K562 (cell line): ENCODE results near the gene ZNF513. TPM values are rescaled to one million over a fixed set of nuclear protein-coding genes. Genes with fewer than 3 reads are reported as not detected.

Experiments used
- ATAC-seq: fragments of 200-7000 bp; cut with Tn5 transposase; 3 replicates; pipeline ENCODE4 v1.9.1; 2020; ENCODE audit warnings: moderate library complexity
- BruUV-seq: library from RNA; stranded (reverse); fragments of 400-500 nt; replicated peaks from 2 replicates; lab custom pipeline; 2021; lab: Mats Ljungman, UMichigan
- CTCF ChIA-PET: fragments of 300-600 bp; formaldehyde crosslinking; extraction: SDS; loops from one replicate; lab custom pipeline; 2021; ENCODE audit warnings: low intra/inter-chr PET ratio; lab: Yijun Ruan, JAX
- POLR2A ChIA-PET: fragments of 300-600, 350-650 bp; sonication (Branson Sonifier 250); formaldehyde crosslinking; extraction: SDS; loops from one replicate; lab custom pipeline; 2021; ENCODE audit warnings: antibody characterized with exemption, inconsistent platforms; lab: Yijun Ruan, JAX
- DNase-seq, 4 experiments: peaks; one replicate each; pipeline versions ENCODE4 v3.0.0 to v3.0.0-alpha.2; 2011 to 2018; ENCODE audit warnings: low spot score in 3 of 4, mixed read lengths in 3 of 4; ENCODE audit errors: extremely low read depth in 1 of 4
- FAIRE-seq: peaks from 2 replicates; lab custom pipeline; 2011; peaks lifted over from hg19 to GRCh38; lab: Jason Lieb, UNC
- H2AFZ ChIP-seq: 2 replicates; pipeline ENCODE4 v1.6.0; 2011; ENCODE audit warnings: low read depth, low read length, control low read depth, inconsistent platforms
- H3K27ac ChIP-seq: fragments of 200-600 bp; 3 replicates; pipeline ENCODE4 v1.8.0; 2011; ENCODE audit warnings: low read depth, mild to moderate bottlenecking, control low read depth, inconsistent platforms, low read length, moderate library complexity, mixed read lengths; ENCODE audit errors: extremely low read depth
- H3K27me3 ChIP-seq, 2 experiments: fragments of 300-600 bp in 1 of 2; 2 replicates in 1 of 2; 3 replicates in 1 of 2; pipeline versions ENCODE4 v1.6.0 to v1.8.0; 2011; ENCODE audit warnings: inconsistent platforms in 2 of 2, low read length in 2 of 2, mild to moderate bottlenecking in 1 of 2, mixed read lengths in 1 of 2, moderate library complexity in 1 of 2; ENCODE audit not compliant: control insufficient read depth in 2 of 2, insufficient read depth in 2 of 2
- H3K36me3 ChIP-seq: fragments of 300-600 bp; 3 replicates; pipeline ENCODE4 v1.8.0; 2011; ENCODE audit warnings: mild to moderate bottlenecking, low read length, inconsistent platforms; ENCODE audit not compliant: control insufficient read depth, insufficient read depth
- H3K4me1 ChIP-seq, 2 experiments: fragments of 200-600 bp in 1 of 2; replicated peaks in 1 of 2; 2 replicates in 1 of 2; 3 replicates in 1 of 2; pipeline versions ENCODE4 v1.5.1 to v1.8.0; 2011; ENCODE audit warnings: inconsistent platforms in 2 of 2, low read length in 2 of 2, mild to moderate bottlenecking in 1 of 2, mixed read lengths in 1 of 2, moderate library complexity in 1 of 2; ENCODE audit not compliant: control insufficient read depth in 2 of 2, insufficient read depth in 2 of 2
- H3K4me2 ChIP-seq: 2 replicates; pipeline ENCODE4 v1.6.1; 2011; ENCODE audit warnings: low read length, control low read depth, inconsistent platforms, mixed read lengths; ENCODE audit not compliant: insufficient read depth
- H3K4me3 ChIP-seq: fragments of 200-600 bp; sonication (generic), shearing (Covaris generic); 2 replicates; pipeline ENCODE4 v1.5.1; 2016; ENCODE audit warnings: control low read depth, inconsistent platforms
- H3K79me2 ChIP-seq: fragments of 200-600 bp; 3 replicates; pipeline ENCODE4 v1.8.0; 2011; ENCODE audit warnings: low read length, inconsistent platforms; ENCODE audit not compliant: control insufficient read depth, insufficient read depth
- H3K9ac ChIP-seq, 2 experiments: 2 replicates each; pipeline versions ENCODE4 v1.6.0 to v1.6.1; 2011; ENCODE audit warnings: low read depth in 2 of 2, low read length in 2 of 2, control low read depth in 1 of 2, inconsistent platforms in 1 of 2, mild to moderate bottlenecking in 1 of 2, mixed read lengths in 1 of 2; ENCODE audit not compliant: insufficient read depth in 1 of 2
- H3K9me1 ChIP-seq: one replicate; pipeline ENCODE4 v1.6.0; 2011; ENCODE audit warnings: inconsistent platforms, mild to moderate bottlenecking, low read length, moderate library complexity; ENCODE audit not compliant: control insufficient read depth, insufficient read depth
- H3K9me3 ChIP-seq: replicated peaks from 2 replicates; pipeline ENCODE4 v1.5.1; 2011; ENCODE audit warnings: low read depth, low read length, inconsistent platforms; ENCODE audit not compliant: control insufficient read depth, insufficient read depth
- H4K20me1 ChIP-seq: replicated peaks from 2 replicates; pipeline ENCODE4 v1.6.1; 2011; ENCODE audit warnings: low read length, inconsistent platforms, mixed read lengths; ENCODE audit not compliant: control insufficient read depth, insufficient read depth
- FIP1L1 ChIP-seq: fragments of 200-400 bp; formaldehyde crosslinking; IDR thresholded peaks from 2 replicates; pipeline ENCODE4 v1.6.1; 2018; ENCODE audit warnings: mild to moderate bottlenecking, low read depth, low read length; ENCODE audit not compliant: poor library complexity, severe bottlenecking
- GATA2 ChIP-seq: sonication (generic); formaldehyde crosslinking; IDR thresholded peaks from 2 replicates; pipeline ENCODE4 v1.4.0; 2020; ENCODE audit warnings: mild to moderate bottlenecking, missing genetic modification reagents
- HDAC8 ChIP-seq: fragments of 450-650 bp; IDR thresholded peaks from 2 replicates; pipeline ENCODE4 v1.6.1; 2016; ENCODE audit warnings: mild to moderate bottlenecking, missing genetic modification characterization, moderate library complexity, missing compliant biosample characterization
- NCOR1 ChIP-seq: fragments of 450-650 bp; IDR thresholded peaks from 2 replicates; pipeline ENCODE4 v1.6.1; 2016; ENCODE audit warnings: mild to moderate bottlenecking, moderate library complexity
- NFYB ChIP-seq: IDR thresholded peaks from 2 replicates; pipeline ENCODE4 v1.6.1; 2011; ENCODE audit warnings: mild to moderate bottlenecking, moderate library complexity; ENCODE audit not compliant: insufficient read length; ENCODE audit errors: extremely low read depth
- POLR2A ChIP-seq: fragments of 450-650 bp; conservative IDR thresholded peaks from 2 replicates; pipeline ENCODE4 v1.6.1; 2016
- POLR2B ChIP-seq: fragments of 450-650 bp; IDR thresholded peaks from 2 replicates; pipeline ENCODE4 v1.6.1; 2018; ENCODE audit warnings: low read depth; ENCODE audit not compliant: partially characterized antibody
- POLR2G ChIP-seq: fragments of 200-400 bp; formaldehyde crosslinking; IDR thresholded peaks from 2 replicates; pipeline ENCODE4 v1.6.1; 2017; ENCODE audit warnings: low read depth, mild to moderate bottlenecking, antibody characterized with exemption, low read length, moderate library complexity
- RBFOX2 ChIP-seq: fragments of 200-400 bp; formaldehyde crosslinking; IDR thresholded peaks from 2 replicates; pipeline ENCODE4 v1.6.1; 2017; ENCODE audit warnings: low read depth, mild to moderate bottlenecking, low read length, moderate library complexity
- RBM22 ChIP-seq: fragments of 200-400 bp; formaldehyde crosslinking; IDR thresholded peaks from 2 replicates; pipeline ENCODE4 v1.6.1; 2018; ENCODE audit warnings: low read length, low read depth; ENCODE audit not compliant: poor library complexity, severe bottlenecking
- SUPT5H ChIP-seq: fragments of 450-650 bp; IDR thresholded peaks from 2 replicates; pipeline ENCODE4 v1.6.1; 2016
- ZNF354B ChIP-seq: fragments of 250-450 bp; sonication (Bioruptor Pico); IDR thresholded peaks from 2 replicates; pipeline ENCODE4 v1.4.0; 2020
- whole genome bisulfite sequencing: fragments of 100-300 bp; shearing (Covaris generic); methylation state at CpG from one replicate; pipeline ENCODE4 v1.1.6; 2016; ENCODE audit warnings: low coverage, mixed read lengths; ENCODE audit not compliant: insufficient coverage; ENCODE audit errors: missing lambda C conversion rate; 5-methylcytosine and 5-hydroxymethylcytosine counted together
- in situ Hi-C: fragments of 300-500 bp; cut with MboI; formaldehyde crosslinking; loops from 4 replicates; pipeline ENCODE4 v1.15.0; 2018; ENCODE audit warnings: inconsistent platforms, mixed read lengths
- intact Hi-C: fragments of 100-400 bp; cut with micrococcal nuclease; formaldehyde crosslinking; loops from 2 replicates; pipeline ENCODE4 v1.14.2; 2022
- polyA plus RNA-seq, 8 experiments: library from polyadenylated mRNA; depleted of rRNA in 4 of 8; stranded (reverse) in 5 of 8; unstranded in 3 of 8; fragments of >200 nt; fragmentation: Nextera tagmentation in 2 of 8; fragmentation: Illumina TruSeq in 1 of 8; extraction: Ambion mirVana in 2 of 8; extraction: Trizol in 1 of 8; gene quantifications; 2 replicates each; pipeline versions ENCODE4 v1.2.1 to v1.2.3, GENCODE V29; 2011 to 2014; ENCODE audit warnings: inconsistent platforms in 1 of 8, missing spikeins in 1 of 8
- total RNA-seq, 7 experiments: library from RNA; depleted of rRNA in 6 of 7; stranded (reverse); fragments of >200 nt in 6 of 7; fragmentation: Illumina TruSeq in 2 of 7; extraction: Trizol in 2 of 7; gene quantifications; 2 replicates each; pipeline versions ENCODE4 v1.2.1 to v1.2.3, GENCODE V29; 2011 to 2021; ENCODE audit warnings: low replicate concordance in 1 of 7
- TF ChIP-seq, protein P1 (sequence below): fragments of 250-450 bp; sonication (Bioruptor Pico); IDR thresholded peaks from 2 replicates; pipeline ENCODE4 v1.9.0; 2021; ENCODE audit warnings: mild to moderate bottlenecking, inconsistent platforms

ZNF513 gene
- total and polyA plus RNA-seq, 9 of the 15 experiments (the other 6 are each of a cell fraction or from before 2014, with no cell fraction given), result 0.04 to 13.6 (median 4.4) TPM

DNA sequence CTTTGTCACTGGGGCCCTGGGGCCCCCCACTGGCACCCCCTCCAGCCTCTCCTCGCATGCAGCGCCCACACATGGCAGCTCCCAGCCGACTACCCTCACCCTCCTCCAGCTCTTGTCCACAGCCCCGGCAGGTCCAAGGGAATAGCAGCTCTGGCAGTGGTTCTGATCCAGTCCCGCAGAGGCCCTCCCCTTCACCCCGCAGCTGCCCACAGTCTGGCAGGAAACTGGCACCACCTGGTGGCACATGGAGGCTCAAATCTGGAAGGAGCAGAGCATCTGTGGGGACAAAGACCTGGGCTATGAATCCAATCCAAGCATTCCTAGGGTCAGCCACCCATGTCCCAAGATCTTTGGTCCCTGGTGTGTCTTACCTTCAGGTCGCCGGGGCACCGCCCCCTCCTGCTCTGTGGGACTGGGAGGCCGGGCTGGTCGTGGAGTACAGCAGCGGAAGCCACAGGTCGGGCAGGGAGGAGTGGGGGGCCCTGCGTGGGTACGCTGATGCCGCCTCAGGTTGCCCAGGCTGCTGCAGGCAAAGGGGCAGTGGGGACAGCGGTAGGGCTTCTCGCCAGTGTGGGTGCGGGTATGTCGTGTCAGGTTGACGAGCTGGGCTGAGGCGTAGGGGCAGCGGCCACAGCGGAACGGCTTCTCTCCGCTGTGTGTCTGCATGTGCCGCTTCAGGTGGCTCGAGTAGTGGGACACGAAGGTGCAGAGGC, 2.3 kb downstream of the ZNF513 start:
- BruUV-seq, result no TSS peak
- Histone ChIP-seq H3K9me3 (no peaks in the 10 kb centered on the region), H3K9me1 (no peaks in the 10 kb centered on the region), H3K4me3 (no peak overlapping the region), H3K79me2 (peaks cover 19% of the 10 kb centered on the region; the same call in 2 of the 3 replicates), H3K36me3 (peaks cover 80% of the 10 kb centered on the region), H3K9ac (peak overlapping the region in 1 of 2 experiments; percentile 67; a peak in 2 of 4 replicates), H3K4me2 (no peak overlapping the region), H3K4me1 (peaks cover 7 to 42% of the 10 kb centered on the region in 2 experiments), H3K27me3 (no peaks in the 10 kb centered on the region), H2AFZ (no peak overlapping the region), H3K27ac (no peak overlapping the region), H4K20me1 (no peaks in the 10 kb centered on the region)
- CTCF ChIA-PET, result interaction anchor here (0.6 kb wide), 1 partner anchor 22 kb away, joined by 4 read pairs; no protein-coding TSS in a partner anchor
- no peak for ATAC-seq
- no peak for DNase-seq
- intact Hi-C loops (no loop called here), in situ Hi-C loops (no loop called here)
- POLR2A ChIA-PET, result interaction anchor here (0.6 to 4.3 kb wide), 4 partner anchors 8 to 22 kb away, joined by 3 to 41 read pairs (median 4); partner anchors contain the start of genes EIF2B4, GTF3C2 and SNX17
- FAIRE-seq, result no peak
- 90% methylated on average over 13 of the region's 29 CpGs for WGBS
- TF ChIP-seq, protein P1, sequence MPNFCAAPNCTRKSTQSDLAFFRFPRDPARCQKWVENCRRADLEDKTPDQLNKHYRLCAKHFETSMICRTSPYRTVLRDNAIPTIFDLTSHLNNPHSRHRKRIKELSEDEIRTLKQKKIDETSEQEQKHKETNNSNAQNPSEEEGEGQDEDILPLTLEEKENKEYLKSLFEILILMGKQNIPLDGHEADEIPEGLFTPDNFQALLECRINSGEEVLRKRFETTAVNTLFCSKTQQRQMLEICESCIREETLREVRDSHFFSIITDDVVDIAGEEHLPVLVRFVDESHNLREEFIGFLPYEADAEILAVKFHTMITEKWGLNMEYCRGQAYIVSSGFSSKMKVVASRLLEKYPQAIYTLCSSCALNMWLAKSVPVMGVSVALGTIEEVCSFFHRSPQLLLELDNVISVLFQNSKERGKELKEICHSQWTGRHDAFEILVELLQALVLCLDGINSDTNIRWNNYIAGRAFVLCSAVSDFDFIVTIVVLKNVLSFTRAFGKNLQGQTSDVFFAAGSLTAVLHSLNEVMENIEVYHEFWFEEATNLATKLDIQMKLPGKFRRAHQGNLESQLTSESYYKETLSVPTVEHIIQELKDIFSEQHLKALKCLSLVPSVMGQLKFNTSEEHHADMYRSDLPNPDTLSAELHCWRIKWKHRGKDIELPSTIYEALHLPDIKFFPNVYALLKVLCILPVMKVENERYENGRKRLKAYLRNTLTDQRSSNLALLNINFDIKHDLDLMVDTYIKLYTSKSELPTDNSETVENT, result 0 out of 2 replicates have a peak, but pooled peaks have one; percentile 17
- no peak for TF ChIP-seq GATA2
- TF ChIP-seq FIP1L1, result peak; percentile 85
- TF ChIP-seq POLR2G, result peak; percentile 82
- peak; percentile 57 for TF ChIP-seq SUPT5H
- peak; percentile 89 for TF ChIP-seq RBM22
- TF ChIP-seq NFYB, result no peak
- peak; percentile 78 for TF ChIP-seq RBFOX2
- TF ChIP-seq ZNF354B (CRISPR knock-in tag), result no peak
- TF ChIP-seq POLR2B, result peak; percentile 11
- TF ChIP-seq HDAC8 (tag), result no peak
- no peak for TF ChIP-seq NCOR1
- peak; percentile 47; the same call in 1 of the 2 replicates for TF ChIP-seq POLR2A
